ENCODE measurements around the gene DENND1A. TPM values are rescaled to one million over a fixed set of nuclear protein-coding genes. Genes with fewer than 3 reads are reported as not detected.

Gene DENND1A
- total and polyA plus RNA-seq, 2 experiments from 2014 or later: 13.1 to 28.7 TPM

GRCh38 chr9:123371805-123372590 is 557.9 kb downstream of the DENND1A start (continued):
- TF ChIP-seq ZNF462 (CRISPR knock-in tag; IDR thresholded peaks at IDR 0.05): no peak
- no peak for TF ChIP-seq EZH2phosphoT487 (IDR thresholded peaks at IDR 0.05; ENCODE audit: unreplicated experiment)
- TF ChIP-seq POLR2AphosphoS5 (IDR thresholded peaks at IDR 0.05; ENCODE audit: low read depth): no peak
- no peak for TF ChIP-seq NANOG (IDR thresholded peaks at IDR 0.05; ENCODE audit: borderline replicate concordance)
- TF ChIP-seq ZNF331 (CRISPR knock-in tag; IDR thresholded peaks at IDR 0.05; ENCODE audit: low read depth): no peak
- no peak for TF ChIP-seq CREB1 (CRISPR knock-in tag; IDR thresholded peaks at IDR 0.05; ENCODE audit: low read depth)
- TF ChIP-seq EZH2 (IDR thresholded peaks at IDR 0.05; ENCODE audit: low read depth, unreplicated experiment): no peak

GRCh38 chr9:123371228-123371584 is 558.7 kb downstream of the DENND1A start:
- Mint-ChIP-seq H3K27me3 (ENCODE audit: insufficient read depth, low read depth, poor library complexity) (peaks cover 41% of the 10 kb centered on the region), H3K27ac (no peak overlapping the region), H3K36me3 (ENCODE audit: low read depth) (no peaks in the 10 kb centered on the region), H3K9me3 (no peaks in the 10 kb centered on the region), H3K4me1 (peaks cover 26% of the 10 kb centered on the region), H3K4me3 (no peak overlapping the region)
- Histone ChIP-seq H3K79me2 (replicated peaks; ENCODE audit: insufficient read depth) (no peaks in the 10 kb centered on the region), H2AFZ (no peak overlapping the region), H3K27ac (ENCODE audit: low read depth) (no peak overlapping the region), H3K4me1 (ENCODE audit: insufficient read depth) (peaks cover 5% of the 10 kb centered on the region), H3F3A (replicated peaks; ENCODE audit: low read depth) (peaks cover 5% of the 10 kb centered on the region; the same call in 1 of the 2 replicates), H3K4me2 (no peak overlapping the region), H3K36me3 (ENCODE audit: insufficient read depth) (no peaks in the 10 kb centered on the region), H4K20me1 (replicated peaks; ENCODE audit: insufficient read depth) (no peaks in the 10 kb centered on the region), H3K9me2 (ENCODE audit: insufficient read depth) (no peaks in the 10 kb centered on the region), H3K4me3 (no peak overlapping the region), H3K27me3 (ENCODE audit: insufficient read depth) (peaks cover 37% of the 10 kb centered on the region)
- no peak for ATAC-seq
- DNase-seq (ENCODE audit: low spot score): no peak
- TF ChIP-seq ZNF114 (CRISPR knock-in tag; IDR thresholded peaks at IDR 0.05): no peak
- TF ChIP-seq ETS1 (IDR thresholded peaks at IDR 0.05): no peak
- TF ChIP-seq ZNF331 (CRISPR knock-in tag; IDR thresholded peaks at IDR 0.05; ENCODE audit: low read depth): no peak
- no peak for TF ChIP-seq CREB1 (CRISPR knock-in tag; IDR thresholded peaks at IDR 0.05; ENCODE audit: low read depth)
- no peak for TF ChIP-seq EZH2 (IDR thresholded peaks at IDR 0.05; ENCODE audit: low read depth, unreplicated experiment)
- TF ChIP-seq EZH2phosphoT487 (IDR thresholded peaks at IDR 0.05; ENCODE audit: unreplicated experiment): no peak
- TF ChIP-seq STAT1 (IDR thresholded peaks at IDR 0.05; ENCODE audit: unreplicated experiment): no peak
- TF ChIP-seq POLR2AphosphoS5 (IDR thresholded peaks at IDR 0.05; ENCODE audit: low read depth): no peak
- no peak for TF ChIP-seq NANOG (IDR thresholded peaks at IDR 0.05; ENCODE audit: borderline replicate concordance)
